HT-29 (cell line): ENCODE measurements around the gene OIP5. TPM values are rescaled to one million over a fixed set of nuclear protein-coding genes. Genes with fewer than 3 reads are reported as not detected.
"Not testable (repeated sequence)": the region's sequence is repeated elsewhere in the genome, so short reads cannot be mapped to it uniquely, and the experiment has no call there.

Experiments used
- DNase-seq: peaks from one replicate; pipeline ENCODE4 v3.0.0-alpha.2; 2015; ENCODE audit warnings: low spot score
- total RNA-seq: library from RNA; depleted of rRNA; stranded (reverse); fragments of >200 nt; shearing (Covaris generic); gene quantifications from 2 replicates; pipeline ENCODE4 v1.2.3, GENCODE V29; 2014

OIP5 gene
- total RNA-seq, 1 experiment from 2014 or later = 46.1 TPM

DNA sequence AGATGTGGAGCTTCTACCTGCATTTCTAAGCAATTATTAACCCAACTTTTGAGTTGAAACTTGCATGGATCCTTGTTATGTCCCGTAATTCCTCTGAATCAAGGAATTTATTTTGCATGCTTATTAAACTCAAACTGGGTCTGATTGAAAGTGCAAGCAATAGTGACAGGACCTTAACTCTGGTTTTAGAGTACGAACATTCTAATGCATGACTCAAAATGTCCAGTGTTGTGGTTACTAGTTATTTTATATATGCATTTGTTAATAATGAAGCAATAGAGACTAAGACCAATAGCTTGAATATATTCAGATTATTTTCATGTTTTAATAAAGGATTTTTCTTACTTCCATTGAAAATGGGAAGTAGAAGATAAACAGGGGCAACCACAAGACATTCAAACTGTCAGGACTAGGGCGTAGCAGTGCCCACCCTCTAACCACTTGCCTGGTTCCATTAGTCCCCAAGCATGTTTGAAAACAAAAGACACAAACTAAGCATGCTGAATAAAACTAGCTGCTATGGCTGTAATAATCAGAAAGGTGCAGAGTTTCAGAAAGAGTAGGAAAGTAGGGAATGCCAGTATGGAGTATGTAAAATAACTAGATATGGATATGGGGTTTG lies 28.1 kb downstream of the OIP5 start:
- DNase-seq = no peak

DNA sequence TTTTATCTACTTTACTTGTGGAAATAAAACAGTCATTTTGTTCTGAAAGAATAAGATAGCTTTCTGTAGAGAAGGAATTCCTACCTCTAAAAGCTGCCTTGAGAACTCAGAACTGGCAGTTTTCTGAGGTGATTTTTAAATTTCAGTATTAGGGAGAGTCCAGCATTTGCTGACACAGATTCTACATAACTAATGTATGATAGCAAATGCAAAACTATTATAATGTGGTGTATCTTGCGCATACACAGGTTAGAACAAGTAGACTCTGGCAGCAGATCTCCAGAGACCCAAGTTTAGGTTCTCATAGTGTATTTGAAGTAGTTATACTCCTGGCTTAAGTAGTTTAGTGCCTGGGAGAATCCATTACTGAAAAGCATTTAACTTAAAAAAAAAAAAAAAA lies 30.8 kb downstream of the OIP5 start:
- no peak for DNase-seq

GRCh38 chr15:41301139-41301538 lies 31.3 kb downstream of the OIP5 start:
- not testable (repeated sequence) for DNase-seq

- no peak for DNase-seq
These were observed 39.9 kb downstream of the OIP5 start for GRCh38 chr15:41292521-41292920.

DNA sequence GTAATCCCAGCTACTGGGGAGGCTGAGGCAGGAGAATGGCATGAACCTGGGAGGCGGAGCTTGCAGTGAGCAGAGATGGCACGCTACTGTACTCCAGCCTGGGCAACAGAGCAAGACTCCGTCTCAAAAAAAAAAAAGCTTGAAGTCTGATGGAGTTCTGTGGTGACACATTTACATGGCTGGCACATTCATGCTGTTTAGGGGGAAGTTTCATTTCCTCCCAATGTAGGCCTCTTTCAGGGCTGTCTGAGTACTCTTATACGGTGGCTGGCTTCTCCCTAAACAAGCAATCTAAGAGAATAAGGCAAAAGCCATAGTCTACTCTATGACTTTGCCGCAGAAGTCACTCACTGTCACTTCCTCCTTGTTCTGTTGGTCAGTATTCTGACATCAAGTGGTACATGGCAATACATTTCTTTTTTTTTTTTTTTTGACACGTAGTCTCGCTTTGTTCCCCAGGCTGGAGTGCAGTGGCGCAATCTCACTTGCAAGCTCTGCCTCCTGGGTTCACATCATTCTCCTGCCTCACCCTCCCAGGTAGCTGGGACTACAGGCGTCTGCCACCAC lies 41.2 kb downstream of the OIP5 start:
- no peak for DNase-seq

GRCh38 chr15:41289953-41290352 lies 42.4 kb downstream of the OIP5 start:
- no peak for DNase-seq

DNA sequence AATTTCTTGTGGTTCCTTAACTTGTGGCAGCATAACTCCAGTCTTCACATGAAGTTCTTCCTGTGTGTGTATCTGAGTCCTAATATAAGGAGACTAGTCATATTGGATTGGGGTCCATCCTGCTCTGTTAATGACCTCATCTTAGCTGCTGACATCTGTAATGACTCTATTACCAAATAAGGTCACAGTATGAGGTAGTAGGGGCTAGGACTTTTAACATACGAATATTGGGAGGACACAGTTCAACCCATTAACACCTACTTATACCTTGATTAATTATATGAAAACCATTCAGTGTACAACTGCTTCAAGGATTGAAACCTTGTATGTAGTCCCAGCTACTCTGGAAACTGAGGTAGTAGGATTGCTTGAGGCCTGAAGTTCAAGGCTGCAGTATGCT lies 43.9 kb downstream of the OIP5 start:
- no peak for DNase-seq

DNA sequence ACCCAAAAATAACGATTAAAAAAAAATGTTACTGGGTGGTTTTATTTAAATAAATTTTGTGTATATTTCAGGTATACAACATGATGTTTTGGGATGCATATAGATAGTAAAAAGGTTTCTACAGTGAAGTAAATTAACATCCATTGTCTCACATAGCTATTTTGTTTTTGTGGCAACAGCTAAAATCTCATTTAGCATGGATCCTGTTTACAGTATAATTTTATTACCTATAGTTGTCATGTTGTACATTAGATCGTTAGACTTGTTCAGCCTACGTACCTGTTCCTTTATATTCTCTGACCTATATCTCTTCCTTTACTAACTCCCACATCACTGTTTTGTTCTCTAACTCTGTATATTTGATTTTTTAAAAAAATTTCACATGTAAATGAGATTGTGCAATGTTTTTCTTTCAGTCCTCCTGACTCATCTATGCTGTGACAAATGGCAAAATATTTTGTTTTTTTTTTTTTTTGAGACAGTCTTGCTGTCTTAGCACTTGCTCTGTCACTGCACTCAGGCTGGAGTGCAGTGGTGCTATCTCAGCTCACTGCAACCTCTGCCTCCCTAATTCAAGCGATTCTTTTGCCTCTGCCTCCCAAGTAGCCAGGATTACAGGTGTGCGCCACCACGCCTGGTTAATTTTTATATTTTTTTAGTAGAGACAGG lies 45.6 kb downstream of the OIP5 start:
- no peak for DNase-seq

- no peak for DNase-seq
These were observed 47.1 kb downstream of the OIP5 start for GRCh38 chr15:41285285-41285684.

GRCh38 chr15:41284427-41285177 lies 47.8 kb downstream of the OIP5 start:
- peak; percentile 45 for DNase-seq

DNA sequence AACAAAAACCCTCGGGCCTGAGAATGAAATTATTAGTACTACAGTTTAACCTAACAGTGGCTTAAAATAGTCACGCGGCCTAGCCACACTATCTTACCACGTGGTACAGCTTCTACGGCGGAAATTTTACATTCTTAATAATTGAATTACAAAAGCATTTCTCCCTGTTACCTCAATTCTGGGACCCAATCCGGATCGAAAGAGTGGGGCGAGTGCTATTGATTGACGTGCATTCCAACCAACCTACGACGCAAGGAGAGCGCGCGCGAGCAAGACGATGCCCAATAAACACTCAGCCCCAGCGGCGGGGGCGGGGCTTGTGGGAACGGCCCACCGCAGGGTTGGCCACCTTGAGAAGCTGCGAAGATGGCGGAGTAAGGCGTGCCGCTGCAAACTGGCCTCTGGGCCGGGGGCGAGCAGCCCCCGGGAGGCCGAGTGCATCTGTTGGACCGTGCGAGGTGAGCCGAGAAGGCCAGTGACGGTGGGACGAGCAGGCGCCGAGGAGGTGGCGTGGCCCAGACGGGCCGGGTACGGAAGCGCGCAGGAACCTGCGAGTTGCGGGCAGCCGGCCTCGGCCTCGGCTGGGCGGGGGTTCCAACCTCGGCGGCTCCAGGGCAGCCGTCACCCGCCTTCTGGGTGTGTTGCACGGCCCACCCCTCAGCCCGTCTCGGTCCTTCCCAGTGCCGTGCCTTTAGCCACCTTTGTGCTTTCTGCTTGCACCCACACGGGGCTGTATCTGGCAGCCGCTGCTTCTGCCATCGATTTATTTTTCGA lies 48.6 kb downstream of the OIP5 start:
- peak; percentile 100 for DNase-seq

- peak; percentile 55 for DNase-seq
These were observed 49.3 kb downstream of the OIP5 start for GRCh38 chr15:41282980-41283652.

GRCh38 chr15:41282436-41282835 lies 50.0 kb downstream of the OIP5 start:
- DNase-seq = not testable (repeated sequence)

- DNase-seq = peak; percentile 70
These were observed 51.2 kb downstream of the OIP5 start for GRCh38 chr15:41281236-41281635.

DNA sequence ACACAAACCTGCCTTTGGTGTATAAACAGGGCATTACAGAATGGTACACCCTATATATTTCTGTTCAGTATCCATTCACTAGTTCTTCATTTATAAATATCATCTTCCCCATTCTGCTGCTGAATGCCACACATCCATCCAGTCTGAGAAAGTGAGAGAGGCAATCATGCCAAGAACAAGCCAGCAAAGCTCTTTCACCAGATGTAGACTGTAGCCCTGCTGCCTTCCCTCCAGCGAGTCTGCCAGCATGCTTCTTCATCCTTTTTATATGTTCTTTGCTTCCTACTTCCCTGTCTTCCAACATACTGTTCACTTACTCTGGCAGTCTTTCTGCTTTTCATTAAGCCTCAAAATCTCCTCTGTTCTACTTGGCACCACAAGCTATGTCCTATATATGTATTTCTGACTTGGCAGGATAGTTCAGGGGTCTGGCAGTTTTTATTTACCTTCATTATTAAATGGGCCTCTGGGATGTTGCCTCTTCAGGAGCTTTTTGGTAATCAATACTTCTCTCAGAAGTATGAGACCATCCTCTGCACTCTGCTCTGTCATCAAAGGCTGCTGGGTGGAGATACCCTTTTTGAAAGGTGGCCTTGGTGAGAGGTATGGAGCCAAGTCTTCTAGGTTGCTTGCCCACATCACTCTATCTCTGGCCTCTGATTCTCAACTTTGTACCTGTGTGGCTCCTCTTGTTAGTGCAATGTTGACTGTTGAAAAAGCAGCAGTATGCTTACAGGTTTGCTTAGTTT lies 52.7 kb downstream of the OIP5 start:
- no peak for DNase-seq

GRCh38 chr15:41278319-41278718 lies 54.1 kb downstream of the OIP5 start:
- DNase-seq = no peak

DNA sequence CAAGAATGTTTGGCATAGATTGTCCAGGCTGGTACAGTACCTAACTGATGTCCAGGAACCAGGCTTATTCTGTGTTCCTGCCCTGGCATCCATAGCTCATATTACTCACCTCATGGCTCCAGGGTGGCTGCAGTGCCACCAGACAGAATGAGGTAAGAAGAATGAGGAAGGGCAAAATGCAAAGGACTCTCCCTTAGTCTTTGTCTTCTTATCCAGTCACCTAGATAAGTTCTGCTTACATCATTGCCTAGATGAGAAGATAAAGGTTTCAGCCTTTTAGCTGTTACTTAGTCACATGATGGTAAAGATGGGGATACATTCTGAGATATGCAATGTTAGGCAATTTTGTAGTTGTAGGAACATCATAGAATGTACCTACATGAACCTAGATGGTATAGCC lies 55.6 kb downstream of the OIP5 start:
- peak; percentile 36 for DNase-seq

DNA sequence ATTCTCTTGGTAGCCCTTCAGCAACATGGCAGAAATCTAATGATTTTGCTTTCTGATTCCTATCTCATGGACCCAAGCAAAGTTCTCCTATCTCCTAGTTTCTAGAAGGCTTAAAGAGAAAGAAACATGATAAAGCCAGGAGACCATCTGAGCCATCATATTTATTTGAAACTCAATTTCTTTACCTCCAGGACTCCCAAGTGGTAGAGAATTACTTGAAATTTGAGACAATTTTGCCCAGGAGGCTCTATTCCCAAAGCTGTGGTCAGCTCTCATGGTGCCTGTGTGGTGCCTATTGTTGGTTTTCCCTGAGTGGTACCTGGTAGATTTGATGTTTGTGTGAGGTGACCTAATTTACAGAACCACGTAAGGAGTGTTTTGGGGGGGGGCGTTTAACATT lies 62.5 kb downstream of the OIP5 start:
- DNase-seq = no peak

DNA sequence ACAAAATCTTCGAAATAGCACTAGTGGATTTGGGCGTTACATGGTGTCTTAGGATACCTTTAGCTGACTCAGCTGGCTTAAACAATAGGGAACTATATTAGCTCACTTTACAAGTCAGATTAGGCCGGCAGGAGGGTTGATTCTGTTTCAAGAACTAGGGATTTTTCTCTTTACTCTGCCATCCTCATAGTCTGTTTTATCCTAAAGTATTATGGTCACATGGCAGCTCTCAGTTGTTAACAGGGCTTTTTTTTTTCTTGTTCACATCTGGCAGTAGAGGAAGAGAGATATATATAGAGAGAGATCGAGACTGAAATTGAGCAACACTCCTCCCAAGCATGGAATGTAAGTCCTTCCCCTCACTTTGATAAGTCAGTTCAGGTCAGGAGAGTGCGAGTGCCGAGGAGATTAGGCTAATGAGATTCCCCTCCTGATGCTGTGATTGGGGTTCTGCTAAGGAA lies 68.5 kb downstream of the OIP5 start:
- no peak for DNase-seq

DNA sequence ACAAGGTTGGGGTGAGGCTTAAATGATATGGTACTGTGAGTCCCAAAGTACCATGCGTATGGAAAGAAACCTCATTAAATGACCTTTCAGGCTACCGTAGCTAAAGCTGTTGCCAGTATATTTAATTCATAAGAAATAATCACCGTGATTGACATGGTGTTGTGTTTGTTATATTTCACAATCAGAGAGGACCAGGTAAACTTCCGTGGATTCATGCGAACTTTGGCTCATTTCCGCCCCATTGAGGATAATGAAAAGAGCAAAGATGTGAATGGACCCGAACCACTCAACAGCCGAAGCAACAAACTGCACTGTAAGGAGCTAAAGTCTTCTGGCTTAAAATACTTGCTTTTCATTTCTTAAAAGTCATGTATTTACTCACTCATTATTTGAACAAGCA lies 69.8 kb downstream of the OIP5 start:
- DNase-seq = no peak
